Erythroblast (primary cell): ENCODE data around the gene SNAPC2.
"Not testable (repeated sequence)": the region's sequence is repeated elsewhere in the genome, so short reads cannot be mapped to it uniquely, and the experiment has no call there.

Experiments used
- DNase-seq, 2 experiments: peaks; one replicate each; lab custom pipeline; 2025; lab: John Stamatoyannopoulos, UW
- GATA1 ChIP-seq: IDR thresholded peaks from 2 replicates; pipeline ENCODE4 v1.6.1; 2011; ENCODE audit warnings: low read depth, mild to moderate bottlenecking, control low read depth, low read length, moderate library complexity
- POLR2A ChIP-seq: IDR thresholded peaks from 2 replicates; pipeline ENCODE4 v1.6.1; 2011; ENCODE audit warnings: mild to moderate bottlenecking, low read length

SNAPC2 gene

DNA sequence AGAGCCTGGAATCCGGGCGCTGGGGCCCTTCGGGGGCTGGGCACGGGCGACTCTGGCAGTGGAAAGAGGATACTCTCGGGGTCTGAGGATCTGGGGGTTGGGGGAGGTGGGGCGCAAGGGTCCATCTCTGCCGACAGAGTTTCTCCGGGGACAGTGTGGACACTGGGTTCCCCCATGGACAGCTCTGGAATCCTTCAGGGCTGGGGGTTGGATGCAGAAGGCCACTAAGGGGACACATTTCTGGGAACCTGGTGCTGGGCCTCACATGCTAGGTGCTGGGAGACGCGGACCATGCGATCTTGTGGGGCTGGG, 3.2 kb upstream of the SNAPC2 start:
- no peak for TF ChIP-seq POLR2A
- no peak for TF ChIP-seq GATA1
- peak in 1 of 2 experiments; percentile 62 for DNase-seq

DNA sequence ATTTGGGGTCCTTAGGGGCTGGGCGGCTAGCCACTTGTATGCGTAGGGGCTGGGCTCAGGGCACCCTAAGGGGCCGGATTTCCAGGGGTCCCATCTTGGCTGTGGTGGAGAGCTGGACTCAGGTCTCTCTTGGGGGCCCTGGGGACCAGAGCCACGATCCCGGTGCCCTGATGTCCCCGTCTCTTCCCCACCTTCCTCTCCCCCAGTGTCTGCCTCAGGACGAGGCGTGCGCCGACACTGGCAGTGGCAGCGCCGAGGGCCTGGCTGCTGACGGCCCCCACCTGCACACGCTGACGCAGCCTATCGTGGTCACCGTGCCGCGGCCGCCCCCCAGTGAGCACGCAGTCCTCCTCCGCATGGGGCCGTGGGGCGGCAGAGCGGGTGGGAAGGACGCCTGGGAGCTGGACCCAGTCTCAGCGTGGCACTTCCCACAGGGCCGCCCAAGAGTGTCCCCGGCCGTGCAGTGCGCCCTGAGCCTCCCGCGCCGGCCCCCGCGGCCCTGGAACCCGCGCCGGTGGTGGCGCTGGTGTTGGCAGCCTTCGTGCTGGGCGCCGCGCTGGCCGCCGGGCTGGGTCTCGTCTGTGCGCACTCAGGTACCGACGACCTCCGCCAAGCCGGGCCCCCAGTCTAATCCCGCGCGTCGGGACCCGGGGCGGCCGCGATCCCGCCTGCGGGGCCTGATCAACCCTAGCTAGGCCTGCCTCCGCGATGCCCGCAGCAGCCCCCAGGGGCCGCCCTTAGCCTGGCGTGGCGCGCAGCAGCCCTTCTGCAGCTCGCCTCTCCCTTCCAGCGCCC, 2.7 kb upstream of the SNAPC2 start:
- DNase-seq = peak; percentile 89 to 90
- TF ChIP-seq GATA1 (no peak), POLR2A (peak; percentile 43)

DNA sequence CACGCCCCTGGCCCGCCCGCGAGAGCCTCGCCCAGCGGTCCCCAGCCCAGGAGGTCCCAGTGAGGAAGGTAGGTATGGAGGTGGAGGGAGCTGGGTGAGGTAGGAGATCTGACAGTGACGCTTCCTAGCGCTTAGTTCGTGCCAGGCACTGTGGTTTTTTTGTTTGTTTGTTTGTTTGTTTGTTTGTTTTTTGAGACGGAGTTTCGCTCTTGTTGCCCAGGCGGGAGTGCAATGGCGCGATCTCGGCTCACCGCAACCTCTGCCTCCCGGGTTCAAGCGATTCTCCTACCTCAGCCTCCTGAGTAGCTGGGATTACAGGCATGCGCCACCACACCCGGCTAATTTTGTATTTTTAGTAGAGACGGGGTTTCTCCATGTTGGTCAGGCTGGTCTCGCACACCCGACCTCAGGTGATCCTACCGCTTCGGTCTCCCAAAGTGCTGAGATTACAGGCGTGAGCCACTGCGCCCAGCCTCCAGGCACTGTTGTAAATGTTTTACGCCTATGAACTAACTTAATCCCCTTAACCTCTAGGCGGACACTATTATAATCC, 2.0 kb upstream of the SNAPC2 start:
- DNase-seq = not testable (repeated sequence)

DNA sequence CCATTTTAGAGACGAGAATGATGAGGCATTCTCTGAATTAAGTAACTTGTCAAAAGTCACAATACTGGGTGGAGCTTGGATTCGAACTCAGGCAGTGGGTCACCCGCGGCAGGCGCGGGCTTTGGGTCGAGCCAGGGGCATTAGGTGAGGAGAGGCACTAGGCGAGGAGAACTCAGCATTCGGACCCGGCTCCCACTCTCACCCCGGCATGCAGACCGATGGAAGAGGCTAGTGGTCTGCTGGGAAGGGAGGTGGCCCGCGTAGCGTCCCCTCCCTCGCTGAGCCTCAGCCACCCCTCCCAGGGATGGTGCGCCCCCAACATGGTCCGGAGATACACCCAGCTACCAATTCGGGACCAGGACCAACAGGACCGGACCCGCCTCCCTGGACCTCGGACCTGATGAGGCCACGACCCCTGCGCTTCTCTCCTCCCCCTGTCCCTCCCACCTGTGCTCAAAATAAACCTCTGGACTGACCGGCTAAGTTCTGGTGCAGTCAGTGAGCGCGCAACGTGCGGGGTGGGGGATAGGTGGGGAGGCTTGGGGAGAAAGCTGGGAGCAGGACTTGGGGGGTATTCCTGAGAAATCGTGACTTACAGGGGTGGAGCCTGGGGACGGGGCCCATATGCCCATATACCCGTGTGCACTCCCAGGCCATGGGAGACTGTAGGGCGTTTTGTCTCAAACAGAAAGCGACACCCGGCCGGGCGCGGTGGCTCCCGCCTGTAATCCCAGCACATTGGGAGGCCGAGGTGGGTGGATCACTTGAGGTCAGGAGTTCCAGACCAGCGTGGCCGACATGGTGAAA, 1.3 kb upstream of the SNAPC2 start:
- DNase-seq = no peak
- no peak for TF ChIP-seq GATA1

DNA sequence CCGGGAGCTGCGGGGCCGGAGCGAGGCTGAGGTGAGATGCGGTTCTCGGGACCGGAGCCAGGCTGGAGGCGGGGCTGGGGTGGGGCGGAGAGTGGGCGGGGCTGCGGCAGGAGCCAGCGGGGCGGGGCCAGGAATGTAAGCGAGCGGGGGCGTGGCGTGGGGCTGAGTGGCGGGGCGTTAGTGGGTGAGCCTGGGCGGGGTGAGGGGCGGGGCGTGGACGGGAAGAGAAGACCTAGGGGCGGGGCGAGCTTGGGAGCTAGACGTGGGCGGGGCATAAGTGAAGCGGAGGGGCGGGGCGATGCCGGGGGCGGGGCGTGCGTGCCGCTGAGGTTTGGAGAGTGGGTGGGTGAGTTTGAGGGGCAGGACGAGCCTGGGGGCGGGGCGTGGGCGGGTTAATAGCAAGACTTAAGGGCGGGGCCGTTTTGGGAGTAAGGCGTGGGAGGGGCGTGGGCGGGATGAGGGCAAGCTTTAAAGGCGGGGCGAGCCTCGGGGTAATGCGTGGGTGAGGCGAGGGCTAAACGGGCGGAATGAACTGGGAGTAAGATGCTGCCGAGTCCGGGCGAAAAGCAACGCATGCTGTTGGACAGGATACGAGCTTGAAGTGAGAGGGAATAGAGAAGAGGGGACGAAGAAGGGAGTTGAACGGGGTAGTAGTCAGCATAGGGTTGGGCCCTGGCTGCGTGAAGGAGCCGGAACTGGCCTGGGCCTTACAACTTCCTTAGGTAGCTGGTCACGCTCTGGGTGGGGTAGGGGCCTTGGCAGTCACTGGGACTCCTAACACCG, 572 bp downstream of the SNAPC2 start:
- TF ChIP-seq GATA1 = no peak
- TF ChIP-seq POLR2A = no peak
- DNase-seq = peak; percentile 98 to 100

DNA sequence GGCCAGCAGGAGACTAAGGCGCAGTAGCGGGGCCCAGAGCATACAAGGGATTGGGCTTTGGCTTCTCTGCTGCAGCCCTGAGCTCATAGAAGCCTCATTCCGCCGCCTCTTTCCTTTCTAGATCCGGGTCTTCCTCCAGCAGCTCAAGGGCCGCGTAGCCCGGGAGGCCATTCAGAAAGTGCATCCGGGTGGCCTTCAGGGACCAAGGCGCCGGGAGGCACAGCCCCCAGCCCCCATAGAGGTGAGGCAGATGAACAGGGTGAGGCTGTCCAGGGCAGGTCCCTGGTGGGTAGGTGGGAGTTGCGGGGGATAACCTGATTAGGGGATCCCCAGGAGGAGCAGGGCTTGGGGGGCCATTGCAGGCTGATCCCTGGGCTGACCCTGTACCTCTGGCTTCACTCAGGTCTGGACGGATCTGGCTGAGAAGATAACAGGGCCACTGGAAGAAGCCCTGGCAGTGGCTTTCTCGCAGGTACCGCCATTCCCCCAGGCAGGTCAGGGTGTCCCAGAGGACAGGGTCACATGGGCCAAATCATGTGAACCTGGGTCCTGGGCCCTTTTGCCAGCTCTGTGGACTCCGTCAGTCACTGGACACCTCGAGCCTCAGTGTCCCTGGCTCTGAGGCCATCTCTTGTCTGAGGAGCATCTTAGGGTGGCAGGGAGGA, 1.3 kb downstream of the SNAPC2 start:
- TF ChIP-seq POLR2A (no peak), GATA1 (no peak)
- no peak for DNase-seq

DNA sequence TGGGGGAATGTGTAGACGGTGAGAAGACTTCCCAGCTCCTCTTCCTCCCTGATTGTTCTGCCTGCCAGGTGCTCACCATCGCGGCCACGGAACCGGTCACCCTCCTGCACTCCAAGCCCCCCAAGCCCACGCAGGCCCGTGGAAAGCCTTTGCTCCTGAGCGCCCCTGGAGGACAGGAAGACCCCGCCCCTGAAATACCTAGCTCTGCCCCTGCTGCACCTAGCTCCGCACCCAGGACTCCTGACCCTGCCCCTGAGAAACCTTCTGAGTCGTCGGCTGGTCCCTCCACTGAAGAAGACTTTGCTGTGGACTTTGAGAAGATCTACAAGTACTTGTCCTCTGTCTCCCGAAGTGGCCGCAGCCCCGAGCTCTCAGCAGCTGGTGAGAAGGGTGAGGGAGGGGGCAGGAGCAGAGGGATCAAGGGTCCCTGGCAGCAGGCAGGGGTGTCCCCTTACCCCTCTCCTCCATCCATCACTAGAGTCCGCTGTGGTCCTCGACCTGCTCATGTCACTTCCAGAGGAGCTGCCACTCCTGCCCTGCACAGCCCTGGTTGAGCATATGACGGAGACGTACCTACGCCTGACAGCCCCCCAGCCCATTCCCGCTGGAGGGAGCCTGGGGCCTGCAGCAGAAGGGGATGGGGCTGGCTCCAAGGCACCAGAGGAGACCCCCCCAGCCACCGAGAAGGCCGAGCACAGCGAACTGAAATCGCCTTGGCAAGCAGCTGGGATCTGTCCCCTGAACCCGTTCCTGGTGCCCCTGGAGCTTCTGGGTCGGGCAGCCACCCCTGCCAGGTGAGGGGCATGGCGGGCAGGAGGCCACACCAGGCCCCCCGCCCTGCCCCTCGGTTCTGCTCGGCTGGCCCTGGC, 2.1 kb downstream of the SNAPC2 start:
- TF ChIP-seq GATA1 = no peak
- no peak for TF ChIP-seq POLR2A
- DNase-seq = no peak

DNA sequence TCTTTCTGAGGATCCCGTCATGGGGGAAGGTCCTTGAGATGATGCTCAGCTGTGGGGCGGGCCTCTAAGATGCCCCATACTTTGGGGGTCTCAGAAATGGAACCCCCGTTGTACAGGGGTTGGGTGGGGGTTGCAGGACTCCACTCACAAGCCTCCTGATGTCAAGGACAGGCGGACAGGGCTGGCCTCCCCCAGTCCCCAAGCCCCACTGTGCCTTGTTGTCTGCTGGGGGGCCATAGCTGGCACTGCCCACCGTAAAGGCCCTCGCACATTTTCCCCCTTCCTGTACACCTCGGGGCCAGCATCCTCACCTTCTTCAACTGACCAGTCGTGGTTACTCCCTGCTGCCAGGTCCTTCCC, 2.7 kb downstream of the SNAPC2 start:
- DNase-seq = no peak
- TF ChIP-seq GATA1 (no peak), POLR2A (no peak)

DNA sequence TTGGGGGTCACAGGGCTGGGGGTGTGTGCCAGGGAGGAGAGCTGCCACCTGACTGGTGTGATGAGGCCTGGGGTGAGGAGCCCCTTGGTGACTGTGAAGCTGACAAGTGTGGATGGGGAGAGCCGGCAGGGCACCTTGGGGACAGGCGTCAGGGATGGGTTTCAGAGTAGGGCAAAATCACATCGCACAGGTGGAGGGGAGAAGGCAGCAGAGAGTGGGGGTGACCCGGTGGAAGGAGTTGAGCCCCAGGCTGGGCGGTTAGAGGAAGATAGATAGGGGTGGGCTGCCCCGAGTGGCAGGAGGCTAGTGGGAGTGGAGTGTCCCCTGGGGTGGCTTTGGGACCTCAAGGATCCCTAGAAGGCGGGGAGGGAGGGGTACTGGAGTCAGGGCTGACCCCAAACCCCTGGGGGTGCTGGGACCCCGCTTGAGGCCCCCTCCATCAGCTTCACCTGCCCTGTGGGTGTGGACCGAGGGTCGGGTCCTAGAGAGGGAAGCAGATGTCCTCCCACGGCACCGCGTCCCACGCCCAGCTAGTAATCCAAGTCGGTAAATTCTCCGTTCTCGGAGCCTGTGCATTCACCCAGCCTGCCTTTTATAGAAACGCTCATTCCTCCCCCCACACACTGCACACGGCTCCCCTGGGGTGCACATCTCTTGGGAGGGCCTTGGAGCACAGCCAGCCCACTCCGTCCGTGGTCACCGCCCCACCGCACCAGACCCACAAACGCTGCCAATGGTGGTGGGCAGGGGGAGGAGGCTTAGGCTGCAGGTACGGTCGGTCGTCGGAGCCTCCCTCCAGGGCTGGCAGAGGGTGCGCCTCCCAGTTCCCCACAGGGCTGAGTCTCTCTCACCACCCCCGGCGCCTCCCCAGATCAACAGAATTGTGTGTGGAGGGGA, 3.4 kb downstream of the SNAPC2 start:
- DNase-seq = no peak
- no peak for TF ChIP-seq POLR2A
- no peak for TF ChIP-seq GATA1

DNA sequence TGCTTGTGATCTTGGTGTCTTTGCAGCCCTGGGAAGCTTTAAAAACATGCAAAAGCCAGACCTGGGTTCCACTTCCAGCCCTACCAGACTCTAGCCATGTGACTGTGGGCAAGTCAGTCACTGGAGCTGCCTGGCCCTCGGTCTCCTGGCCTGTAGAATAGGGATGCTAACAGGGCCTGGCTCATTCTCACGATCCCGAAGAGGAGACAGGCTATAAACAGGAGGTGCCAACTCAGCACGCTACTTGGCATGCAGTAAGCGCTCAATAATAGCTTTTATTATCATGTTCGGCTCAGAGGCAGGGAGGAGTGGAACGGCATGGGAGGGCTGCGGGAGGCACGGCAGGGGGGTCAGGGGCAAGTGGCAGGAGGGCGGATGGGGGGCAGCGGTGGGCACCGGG, 4.1 kb downstream of the SNAPC2 start:
- no peak for DNase-seq
- TF ChIP-seq POLR2A = no peak
- TF ChIP-seq GATA1 = no peak

DNA sequence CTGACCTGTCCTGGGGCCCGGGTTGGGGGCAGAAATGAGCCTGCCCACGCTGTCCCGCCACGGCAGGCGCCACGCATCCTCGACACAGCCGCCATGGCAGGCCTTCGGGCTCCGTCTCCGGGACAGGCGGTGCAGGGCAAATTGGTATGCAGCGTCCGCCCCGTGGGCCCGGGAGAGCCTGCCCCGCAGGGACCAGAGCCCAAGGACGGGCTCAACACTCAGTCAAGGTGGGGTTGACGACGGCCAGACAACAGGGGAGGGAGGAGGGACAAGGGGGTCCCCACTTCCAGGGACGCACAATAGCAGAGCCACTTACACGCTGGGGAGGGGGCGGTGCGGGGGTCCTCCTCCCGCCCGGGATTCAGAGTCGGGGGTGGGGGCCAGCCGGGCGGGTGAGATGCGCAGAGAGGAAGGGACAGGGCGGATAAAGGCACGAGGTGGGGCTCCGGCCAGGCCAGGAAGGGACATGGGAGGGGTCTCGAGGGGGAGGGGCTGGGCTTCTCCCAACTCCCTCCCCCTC, 4.6 kb downstream of the SNAPC2 start:
- no peak for DNase-seq
- TF ChIP-seq POLR2A (no peak), GATA1 (no peak)
